ENCODE measurements around the gene ATP12A. TPM values are rescaled to one million over a fixed set of nuclear protein-coding genes. Genes with fewer than 3 reads are reported as not detected.

Gene ATP12A
- total RNA-seq, 1 donor from 2014 or later, result not detected

DNA sequence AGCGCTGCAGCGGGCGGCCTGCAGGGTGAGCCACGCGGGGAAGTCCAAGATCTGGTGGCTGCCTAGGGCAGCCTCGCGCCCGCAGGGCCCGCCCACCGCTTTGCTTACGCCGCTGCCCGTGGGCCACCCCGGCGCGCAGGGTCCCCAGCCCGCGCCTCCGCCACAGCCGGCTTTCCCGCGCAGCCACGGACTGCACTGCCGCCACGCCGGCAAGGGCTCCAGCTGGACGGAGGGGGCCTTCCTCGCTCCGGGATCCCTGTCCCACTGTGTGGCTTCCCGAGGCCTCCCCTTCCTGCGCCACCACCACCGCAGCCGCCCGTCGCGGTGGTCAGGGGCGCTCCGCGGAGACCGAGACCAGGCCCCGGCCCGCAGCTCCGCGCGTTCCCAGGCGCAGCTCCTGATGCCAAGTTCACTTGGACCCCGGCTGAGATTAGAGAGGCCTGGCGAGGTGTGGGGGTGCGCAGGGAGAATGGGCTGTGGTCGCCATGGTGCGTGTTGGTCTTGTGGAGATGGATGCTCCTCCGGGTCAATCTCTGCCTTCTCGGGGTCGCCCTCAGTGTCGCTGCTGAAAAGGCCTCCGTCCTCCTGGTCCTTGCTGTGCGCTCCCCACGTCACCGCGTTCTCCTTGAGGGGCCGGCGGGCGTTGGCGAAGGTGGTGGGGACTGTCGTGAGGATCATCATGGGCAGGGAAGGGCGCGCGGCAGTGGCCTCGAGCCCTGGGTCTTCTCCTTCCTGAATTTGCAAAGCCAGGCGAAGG, 65.8 kb downstream of the ATP12A start:
- intact Hi-C loops (cut with micrococcal nuclease), result no loop called here
- no peak for DNase-seq
- no peak for ATAC-seq

- intact Hi-C loops (cut with micrococcal nuclease), result no loop called here
- ATAC-seq (peak; percentile 43), DNase-seq (no peak)
Observed at GRCh38 chr13:24746618-24747247, 66.5 kb downstream of the ATP12A start.

DNA sequence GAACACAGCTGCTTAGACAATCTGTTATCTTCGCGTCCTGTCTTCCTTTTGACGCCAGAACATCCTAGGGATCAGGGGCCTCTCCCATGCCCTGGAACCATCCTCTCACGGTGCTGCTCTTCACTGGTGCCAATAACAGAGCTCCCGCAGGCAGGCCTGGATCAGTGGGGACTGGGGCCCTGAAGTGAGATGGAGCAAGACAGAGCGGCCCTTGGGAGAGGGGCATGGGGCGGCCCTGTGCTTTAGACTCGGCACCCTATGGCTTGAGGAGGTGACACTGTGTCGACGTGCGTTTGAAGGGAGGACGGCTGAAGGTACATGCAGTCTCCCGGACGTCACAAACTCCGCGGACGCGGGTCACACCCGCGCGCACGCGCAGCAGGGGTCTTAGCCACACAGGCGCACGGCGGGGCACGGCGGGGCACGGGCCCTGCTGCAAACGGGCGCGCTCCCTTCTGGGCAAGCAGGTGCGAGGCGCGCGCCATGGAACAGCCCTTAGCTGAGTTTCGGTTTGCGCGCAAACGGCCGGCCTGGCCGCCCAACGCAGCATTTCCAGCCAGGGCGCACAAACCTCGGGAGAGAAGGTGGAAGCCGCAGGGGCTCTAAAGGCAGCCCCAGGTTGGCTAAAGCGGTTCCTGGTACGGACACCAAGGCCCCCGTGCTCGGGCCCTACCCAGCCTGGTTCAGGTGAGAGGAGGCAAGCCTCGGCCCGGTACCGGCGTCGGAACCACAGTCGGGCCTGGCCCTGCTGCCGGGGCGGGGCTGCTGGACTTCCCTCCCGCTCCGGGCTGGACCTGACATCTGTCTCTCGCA, 67.2 kb downstream of the ATP12A start:
- DNase-seq, result no peak
- intact Hi-C loops (cut with micrococcal nuclease), result no loop called here
- ATAC-seq, result peak; percentile 34

GRCh38 chr13:24748061-24748400, 67.8 kb downstream of the ATP12A start:
- ATAC-seq (no peak), DNase-seq (no peak)
- intact Hi-C loops (cut with micrococcal nuclease), result no loop called here

GRCh38 chr13:24759197-24759596, 79.0 kb downstream of the ATP12A start:
- ATAC-seq, result no peak
- intact Hi-C loops (cut with micrococcal nuclease), result no loop called here

More at GRCh38 chr13:24759197-24759596, 79.0 kb downstream of the ATP12A start:
- DNase-seq, result no peak

Other genes with a start within 250 kb of the ATP12A start
- 25.6 TPM for gene PARP4, start 167.6 kb upstream of the ATP12A start, total RNA-seq
- not detected for gene RNF17, start 83.8 kb downstream of the ATP12A start, total RNA-seq

All from left ventricle myocardium superior (tissue), 1 donor.